ENCODE results near the gene ORC5.
A peak's percentile ranks its signal among the peaks of the same experiment; 100 is the strongest.
"Not testable (repeated sequence)": the region's sequence is repeated elsewhere in the genome, so short reads cannot be mapped to it uniquely, and the experiment has no call there.

ORC5 gene

DNA sequence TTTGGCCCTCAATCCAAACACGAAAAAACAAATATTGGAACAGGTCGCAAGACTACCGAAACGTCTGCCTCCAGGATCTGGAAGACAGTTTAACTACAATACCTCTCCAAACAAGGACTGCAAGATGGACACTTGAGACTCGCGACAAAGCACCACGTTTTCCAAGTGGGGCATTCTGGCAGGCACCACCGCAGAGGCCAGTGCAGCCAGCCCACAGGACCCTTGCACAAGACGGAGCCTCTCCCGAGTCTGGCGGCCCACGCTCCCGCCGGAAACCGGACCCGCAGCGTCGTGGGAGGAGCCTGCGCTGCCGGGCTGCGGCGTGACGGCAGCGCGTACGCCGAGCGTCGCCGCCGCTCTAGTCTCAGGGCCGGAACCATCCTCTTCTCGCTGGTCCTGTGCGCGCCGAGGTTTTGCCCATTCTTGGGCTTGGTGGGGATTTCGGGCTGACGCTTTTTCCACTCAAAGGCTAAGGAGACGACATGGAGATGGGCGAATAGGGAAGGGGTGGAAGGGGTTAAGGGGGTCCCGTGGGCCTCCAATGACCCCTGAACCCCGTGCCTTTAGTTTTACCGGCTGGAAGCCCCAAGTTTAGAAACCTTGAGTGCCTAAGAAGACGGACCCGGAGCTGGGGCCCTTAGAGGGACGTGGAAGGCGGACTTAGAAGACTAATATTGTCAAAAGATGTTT, at the start of gene ORC5:
TSS of gene ORC5 (minus strand) at position 283 of the 690 bp plus-strand sequence. CDS start at position 174, 109 bp downstream.
- Mint-ChIP-seq H3K4me1 (ENCODE audit: low read depth) (peaks cover 40% of the 10 kb centered on the region), H3K36me3 (peaks cover 10% of the 10 kb centered on the region), H3K4me3 (peak within 1 kb of the TSS; percentile 98), H3K27me3 (peaks cover 11% of the 10 kb centered on the region), H3K27ac (peak within 1 kb of the TSS; percentile 94), H3K9me3 (ENCODE audit: low read depth) (no peaks in the 10 kb centered on the region)

DNA sequence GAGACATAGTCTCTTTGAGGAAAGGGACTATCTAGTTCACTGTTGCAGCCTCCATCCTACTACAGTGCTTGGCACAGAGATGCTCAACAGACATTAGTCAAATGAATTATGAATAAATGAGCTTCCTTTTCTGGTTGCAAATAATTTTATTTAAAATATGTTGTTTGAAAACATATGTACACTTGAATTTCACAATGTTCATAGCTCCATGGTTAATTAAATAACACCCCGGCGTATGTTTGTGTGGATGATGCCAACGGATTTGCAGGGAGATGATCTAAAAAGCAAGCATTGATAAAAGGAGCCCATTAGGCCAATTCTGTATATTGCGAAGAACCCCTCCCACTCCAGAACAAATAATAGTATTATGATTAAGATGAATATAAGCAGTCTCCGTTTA, 47.8 kb upstream of the ORC5 start:
- H3K27me3 Mint-ChIP-seq: peaks cover 2% of the 10 kb centered on the region
- no peaks in the 10 kb centered on the region for H3K4me1 Mint-ChIP-seq (ENCODE audit: low read depth)
- H3K4me3 Mint-ChIP-seq: no peak overlapping the region
- H3K9me3 Mint-ChIP-seq (ENCODE audit: low read depth): no peaks in the 10 kb centered on the region
- no peak overlapping the region for H3K27ac Mint-ChIP-seq
- H3K36me3 Mint-ChIP-seq: no peaks in the 10 kb centered on the region

DNA sequence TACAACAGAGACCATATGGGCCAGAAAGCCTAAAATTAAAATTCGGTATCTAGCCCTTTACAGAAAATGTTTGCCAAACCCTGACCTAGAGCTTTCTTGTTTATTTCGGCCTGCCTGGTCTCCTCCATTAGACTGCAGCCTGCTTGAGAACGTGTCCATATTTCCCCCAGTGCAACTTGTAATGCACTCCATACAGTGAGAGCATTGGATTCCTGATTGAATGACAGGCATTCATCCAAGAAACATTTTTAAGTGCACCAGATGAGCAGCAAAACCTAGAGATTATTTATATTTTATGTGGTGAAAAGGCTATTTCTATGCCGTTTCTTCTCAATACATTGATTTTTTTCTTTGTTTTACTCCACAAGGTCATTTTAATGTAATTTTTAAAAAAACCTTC, 47.4 kb upstream of the ORC5 start:
- peaks cover 4% of the 10 kb centered on the region for H3K27me3 Mint-ChIP-seq
- H3K9me3 Mint-ChIP-seq (ENCODE audit: low read depth): no peaks in the 10 kb centered on the region
- no peaks in the 10 kb centered on the region for H3K36me3 Mint-ChIP-seq
- H3K4me3 Mint-ChIP-seq: no peak overlapping the region
- no peak overlapping the region for H3K27ac Mint-ChIP-seq
- no peaks in the 10 kb centered on the region for H3K4me1 Mint-ChIP-seq (ENCODE audit: low read depth)

DNA sequence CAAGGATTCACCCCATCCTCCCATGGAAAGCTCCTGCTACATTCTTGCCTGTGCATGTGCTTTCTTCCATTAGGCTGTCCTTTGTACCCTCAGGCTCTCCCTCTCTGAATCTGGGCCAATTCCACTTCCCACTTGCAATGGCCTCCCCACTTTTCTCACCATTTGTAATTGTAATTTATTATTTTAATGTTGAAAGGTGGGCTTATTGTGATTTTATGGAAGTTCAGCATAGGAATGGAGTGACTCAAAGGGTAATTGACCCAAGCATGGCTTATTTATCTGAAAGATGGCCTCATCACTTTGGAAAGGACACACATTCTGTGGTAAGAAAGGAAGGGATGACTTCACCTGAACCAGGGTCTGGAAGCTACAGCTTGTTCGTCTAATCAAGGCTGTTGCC, 46.9 kb upstream of the ORC5 start:
- Mint-ChIP-seq H3K9me3 (ENCODE audit: low read depth) (no peaks in the 10 kb centered on the region), H3K27me3 (peaks cover 6% of the 10 kb centered on the region), H3K4me1 (ENCODE audit: low read depth) (no peaks in the 10 kb centered on the region), H3K4me3 (no peak overlapping the region), H3K27ac (no peak overlapping the region), H3K36me3 (no peaks in the 10 kb centered on the region)

DNA sequence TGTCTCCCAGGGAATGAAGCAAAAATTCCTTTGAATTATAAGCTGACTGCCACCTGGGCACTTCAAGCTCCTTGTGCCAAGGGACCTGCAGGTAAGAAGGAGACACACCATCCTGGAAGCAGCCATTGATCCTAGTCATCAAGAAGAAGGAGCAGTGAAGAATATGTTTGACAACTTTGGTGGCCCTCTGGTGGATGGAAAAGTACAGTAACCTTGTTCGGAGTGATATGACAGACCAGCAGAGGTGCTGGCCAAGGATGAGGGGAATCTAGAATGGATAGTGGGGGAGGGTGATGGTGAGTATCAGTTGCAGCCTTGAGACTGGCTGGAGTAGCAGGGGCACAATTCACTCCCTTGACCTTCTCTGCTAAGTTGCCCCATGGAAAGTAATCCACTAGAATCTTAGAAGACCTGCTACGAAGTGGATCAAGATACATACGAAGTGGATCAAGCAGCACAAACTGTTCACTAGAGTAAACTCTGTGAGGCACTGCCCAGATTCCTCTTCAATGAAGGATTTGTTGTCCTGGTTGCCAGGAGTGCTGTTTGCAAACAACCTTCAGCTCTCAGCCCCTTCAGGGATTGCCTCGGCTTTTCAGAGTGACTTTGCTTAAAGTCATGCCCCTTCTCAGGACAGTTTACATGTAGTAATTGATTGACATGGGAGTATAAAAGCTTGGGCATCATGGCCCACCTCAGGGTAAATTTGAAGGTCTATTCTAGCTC, 44.8 kb upstream of the ORC5 start:
- H3K36me3 Mint-ChIP-seq: no peaks in the 10 kb centered on the region
- H3K4me1 Mint-ChIP-seq (ENCODE audit: low read depth): no peaks in the 10 kb centered on the region
- H3K4me3 Mint-ChIP-seq: no peak overlapping the region
- no peak overlapping the region for H3K27ac Mint-ChIP-seq
- no peaks in the 10 kb centered on the region for H3K9me3 Mint-ChIP-seq (ENCODE audit: low read depth)
- peaks cover 11% of the 10 kb centered on the region for H3K27me3 Mint-ChIP-seq

DNA sequence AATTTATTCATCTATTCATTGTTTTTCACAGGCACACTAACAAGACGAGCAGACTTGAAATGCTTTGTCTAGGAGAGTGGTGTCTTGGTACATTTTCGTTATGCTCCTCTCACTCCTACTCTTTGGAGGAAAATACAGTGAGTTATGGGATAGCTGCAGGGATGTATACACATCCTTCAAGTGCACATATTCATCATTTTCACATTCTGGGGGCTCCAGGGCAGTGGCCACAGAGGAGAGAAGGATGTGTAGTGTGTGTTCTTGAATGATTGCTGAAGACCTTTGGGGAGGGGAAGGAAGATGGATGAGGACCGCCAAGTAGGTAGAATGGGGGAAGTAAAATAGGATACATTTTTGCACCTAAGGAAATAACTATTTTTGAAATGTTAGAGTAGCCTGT, 34.8 kb upstream of the ORC5 start:
- Mint-ChIP-seq H3K27ac (no peak overlapping the region), H3K4me3 (no peak overlapping the region), H3K36me3 (no peaks in the 10 kb centered on the region)

DNA sequence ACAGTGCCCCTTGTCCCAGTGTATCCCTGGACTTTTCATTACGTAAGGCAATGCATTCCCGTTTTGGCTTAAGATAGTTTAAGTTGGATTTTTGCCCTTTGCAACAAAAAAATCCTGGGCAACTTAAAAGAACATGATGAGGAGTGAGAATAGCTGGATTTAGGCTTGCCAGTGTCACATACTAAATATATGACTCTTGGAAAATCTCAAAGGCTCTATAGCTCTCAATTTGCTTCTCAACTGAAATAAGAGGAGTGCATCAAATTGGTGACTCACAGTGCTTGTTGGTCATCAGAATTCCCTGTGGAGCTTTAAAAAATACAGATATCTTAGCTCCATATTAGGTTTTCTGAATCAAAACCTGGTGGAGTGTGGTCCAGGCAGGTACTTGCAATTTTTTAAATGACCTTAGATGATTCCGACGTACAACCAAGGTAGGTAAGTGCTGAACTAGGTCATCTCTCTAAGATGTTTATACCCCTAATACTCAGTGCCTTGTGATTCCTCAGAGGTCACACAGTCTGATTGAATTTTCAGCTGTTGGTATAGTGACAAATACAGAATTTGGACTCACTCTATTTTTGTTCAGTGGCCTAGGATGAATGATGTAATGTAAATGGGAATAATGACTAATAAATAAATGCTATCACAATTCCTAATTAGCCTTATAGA, 33.9 kb upstream of the ORC5 start:
- Mint-ChIP-seq H3K4me3 (no peak overlapping the region), H3K27me3 (peaks cover 27% of the 10 kb centered on the region), H3K36me3 (no peaks in the 10 kb centered on the region), H3K27ac (no peak overlapping the region), H3K4me1 (ENCODE audit: low read depth) (no peaks in the 10 kb centered on the region), H3K9me3 (ENCODE audit: low read depth) (no peaks in the 10 kb centered on the region)

More for the DNA sequence above, 34.8 kb upstream of the ORC5 start:
- Mint-ChIP-seq H3K27me3 (peaks cover 28% of the 10 kb centered on the region), H3K4me1 (ENCODE audit: low read depth) (no peaks in the 10 kb centered on the region), H3K9me3 (ENCODE audit: low read depth) (no peaks in the 10 kb centered on the region)

DNA sequence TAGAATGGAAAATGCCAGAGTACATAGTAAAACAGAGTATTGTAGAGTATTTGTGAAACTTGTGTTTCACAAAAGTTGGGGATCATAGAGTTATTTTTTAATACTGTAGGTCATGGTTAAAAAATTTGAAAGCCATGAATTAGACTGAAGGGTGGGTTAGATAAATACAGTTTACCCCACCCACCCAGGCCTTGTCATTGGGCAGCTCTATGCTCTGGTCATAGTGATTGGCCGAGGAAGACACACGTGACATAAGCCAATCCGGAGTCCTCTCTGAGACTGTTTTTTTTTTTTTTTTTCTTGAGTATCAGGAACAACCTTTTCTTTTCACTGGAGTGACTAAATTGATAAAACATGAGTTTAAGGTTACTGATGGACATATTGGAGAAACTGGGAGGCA, 33.3 kb upstream of the ORC5 start:
- peaks cover 29% of the 10 kb centered on the region for H3K27me3 Mint-ChIP-seq

DNA sequence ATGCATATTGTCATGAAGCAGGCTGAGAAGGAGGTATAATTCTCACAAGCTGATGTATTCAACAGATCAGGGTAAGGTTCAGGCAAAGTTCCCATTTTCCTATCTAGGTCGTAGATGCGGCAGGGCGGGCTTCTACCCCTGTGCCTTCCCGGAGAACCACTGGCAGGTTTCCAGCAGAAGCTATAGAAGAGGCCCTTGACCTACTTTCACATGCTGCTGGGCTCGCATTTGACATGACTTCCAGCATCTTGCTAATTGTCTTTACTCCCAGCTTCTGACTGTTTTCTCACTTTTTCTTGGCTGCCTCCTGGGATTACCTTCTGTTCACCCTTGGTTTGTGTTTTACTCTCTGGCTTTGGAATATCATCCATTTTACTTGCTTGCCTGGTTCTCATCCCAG, 32.6 kb upstream of the ORC5 start:
- Mint-ChIP-seq H3K27ac (no peak overlapping the region), H3K4me1 (ENCODE audit: low read depth) (no peaks in the 10 kb centered on the region), H3K27me3 (peaks cover 25% of the 10 kb centered on the region), H3K4me3 (no peak overlapping the region), H3K36me3 (no peaks in the 10 kb centered on the region), H3K9me3 (ENCODE audit: low read depth) (no peaks in the 10 kb centered on the region)

More for the DNA sequence above, 33.3 kb upstream of the ORC5 start:
- H3K27ac Mint-ChIP-seq: no peak overlapping the region
- no peak overlapping the region for H3K4me3 Mint-ChIP-seq
- H3K9me3 Mint-ChIP-seq (ENCODE audit: low read depth): no peaks in the 10 kb centered on the region
- H3K36me3 Mint-ChIP-seq: no peaks in the 10 kb centered on the region
- no peaks in the 10 kb centered on the region for H3K4me1 Mint-ChIP-seq (ENCODE audit: low read depth)

DNA sequence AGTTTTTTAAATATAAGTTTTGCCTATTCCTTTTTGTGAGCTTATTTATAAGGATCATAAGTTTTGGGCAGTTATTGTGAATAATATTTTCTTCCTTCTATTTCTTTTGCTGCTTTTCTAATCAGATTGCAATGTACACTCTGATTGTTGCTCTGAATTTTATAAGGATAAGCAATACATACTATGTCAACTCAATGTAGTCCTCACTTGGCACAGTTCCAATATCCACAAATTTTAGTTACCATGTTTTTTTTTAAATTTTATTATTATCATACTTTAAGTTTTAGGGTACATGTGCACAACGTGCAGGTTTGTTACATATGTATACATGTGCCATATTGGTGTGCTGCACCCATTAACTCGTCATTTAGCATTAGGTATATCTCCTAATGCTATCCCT, 27.2 kb upstream of the ORC5 start:
- H3K4me1 Mint-ChIP-seq (ENCODE audit: low read depth); H3K4me3 Mint-ChIP-seq; H3K9me3 Mint-ChIP-seq (ENCODE audit: low read depth): not testable (repeated sequence)

DNA sequence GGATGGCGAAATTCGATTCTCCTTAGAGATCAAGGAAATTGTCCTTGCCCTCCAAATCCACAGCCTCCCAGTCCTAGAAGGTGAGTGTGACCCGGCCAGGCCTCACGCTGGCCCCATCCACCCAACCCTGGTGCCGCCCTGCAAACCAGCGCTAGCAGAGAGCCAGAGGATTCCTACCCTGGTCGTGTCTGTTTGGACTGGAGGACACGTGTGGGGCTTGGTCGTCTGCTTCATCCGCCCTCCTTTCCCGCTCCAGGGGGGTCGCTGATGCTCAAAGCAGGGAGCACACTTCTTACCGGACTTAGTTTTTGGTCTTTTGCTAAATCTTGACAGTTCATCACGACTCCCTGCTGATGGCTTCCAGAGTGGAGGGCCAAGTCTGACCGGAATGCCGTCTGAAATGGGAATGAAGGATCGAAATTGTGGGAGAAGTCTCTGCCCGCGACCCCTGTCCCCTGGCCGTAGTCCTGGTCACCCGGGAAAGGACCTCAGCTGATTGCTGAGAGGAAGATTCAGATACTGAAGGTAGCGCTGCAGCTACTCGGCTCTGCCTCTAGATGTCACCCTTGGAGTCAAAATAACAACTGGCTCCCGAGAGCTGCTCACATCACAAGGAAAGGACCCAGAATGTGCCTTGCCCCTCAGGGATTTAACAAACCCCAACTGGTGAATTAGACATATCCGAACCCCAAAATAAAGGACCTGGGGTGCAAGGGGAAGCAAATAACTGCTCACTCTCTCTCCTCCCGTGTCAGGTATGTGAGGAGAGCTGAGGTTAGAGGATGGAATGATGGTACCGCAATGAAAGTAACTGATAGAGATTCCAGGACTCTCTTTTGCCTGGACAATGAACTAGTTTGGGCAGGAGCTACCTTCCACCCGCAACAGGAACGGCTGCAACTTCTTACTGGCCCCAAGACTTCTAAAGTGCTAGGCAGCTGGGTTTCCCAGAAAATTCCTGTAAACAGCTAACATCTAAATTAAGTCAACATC, 23.5 kb upstream of the ORC5 start:
- Mint-ChIP-seq H3K27me3 (peaks cover 6% of the 10 kb centered on the region), H3K4me3 (no peak overlapping the region), H3K9me3 (ENCODE audit: low read depth) (no peaks in the 10 kb centered on the region), H3K36me3 (no peaks in the 10 kb centered on the region), H3K4me1 (ENCODE audit: low read depth) (no peaks in the 10 kb centered on the region), H3K27ac (no peak overlapping the region)

More for the DNA sequence above, 27.2 kb upstream of the ORC5 start:
- peaks cover 12% of the 10 kb centered on the region for H3K27me3 Mint-ChIP-seq
- not testable (repeated sequence) for H3K27ac Mint-ChIP-seq, H3K36me3 Mint-ChIP-seq

DNA sequence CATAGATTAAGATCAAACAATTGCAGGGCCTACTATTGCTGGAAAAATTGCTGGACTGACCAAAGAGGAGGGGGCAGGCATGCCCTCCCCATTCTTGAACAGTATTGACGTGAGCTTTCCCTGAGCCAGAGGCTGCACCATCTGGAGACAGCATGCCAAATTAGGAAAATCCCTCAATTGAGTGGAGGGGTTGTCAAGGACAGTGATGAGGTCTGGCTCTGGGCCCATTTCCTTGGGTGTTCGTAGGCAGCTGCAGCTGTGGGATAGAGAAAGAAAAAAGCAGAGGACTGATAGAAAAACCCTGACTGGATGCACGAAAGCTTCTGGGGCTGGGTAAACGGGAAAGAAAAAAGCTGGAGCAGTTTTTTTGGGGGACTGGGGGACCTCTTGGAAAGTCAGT, 22.8 kb upstream of the ORC5 start:
- no peaks in the 10 kb centered on the region for H3K4me1 Mint-ChIP-seq (ENCODE audit: low read depth)
- H3K27ac Mint-ChIP-seq: no peak overlapping the region
- no peak overlapping the region for H3K4me3 Mint-ChIP-seq
- H3K9me3 Mint-ChIP-seq (ENCODE audit: low read depth): no peaks in the 10 kb centered on the region
- H3K36me3 Mint-ChIP-seq: no peaks in the 10 kb centered on the region
- peaks cover 6% of the 10 kb centered on the region for H3K27me3 Mint-ChIP-seq

DNA sequence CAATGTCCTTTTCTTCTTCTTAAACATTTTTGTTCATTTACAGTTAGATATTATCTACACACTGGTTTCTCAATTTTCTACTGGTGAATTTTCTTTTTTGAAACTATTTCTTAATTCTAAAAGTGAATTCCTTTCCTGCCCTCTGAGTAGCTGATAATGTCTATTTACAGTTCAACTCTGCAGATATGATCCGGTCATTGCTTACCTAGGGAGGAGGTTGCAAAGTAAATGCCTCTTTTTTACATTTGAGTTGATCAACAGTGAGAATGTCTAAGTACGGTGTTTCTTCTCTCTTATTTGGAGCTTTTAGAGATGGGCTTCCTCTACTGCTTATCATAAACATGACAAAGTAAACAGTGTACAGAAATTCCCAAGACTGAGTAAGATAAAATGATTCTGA, 20.6 kb upstream of the ORC5 start:
- H3K4me3 Mint-ChIP-seq: no peak overlapping the region
- peaks cover 9% of the 10 kb centered on the region for H3K27me3 Mint-ChIP-seq
- no peak overlapping the region for H3K27ac Mint-ChIP-seq
- H3K4me1 Mint-ChIP-seq (ENCODE audit: low read depth): no peaks in the 10 kb centered on the region
- H3K36me3 Mint-ChIP-seq: no peaks in the 10 kb centered on the region
- no peaks in the 10 kb centered on the region for H3K9me3 Mint-ChIP-seq (ENCODE audit: low read depth)

DNA sequence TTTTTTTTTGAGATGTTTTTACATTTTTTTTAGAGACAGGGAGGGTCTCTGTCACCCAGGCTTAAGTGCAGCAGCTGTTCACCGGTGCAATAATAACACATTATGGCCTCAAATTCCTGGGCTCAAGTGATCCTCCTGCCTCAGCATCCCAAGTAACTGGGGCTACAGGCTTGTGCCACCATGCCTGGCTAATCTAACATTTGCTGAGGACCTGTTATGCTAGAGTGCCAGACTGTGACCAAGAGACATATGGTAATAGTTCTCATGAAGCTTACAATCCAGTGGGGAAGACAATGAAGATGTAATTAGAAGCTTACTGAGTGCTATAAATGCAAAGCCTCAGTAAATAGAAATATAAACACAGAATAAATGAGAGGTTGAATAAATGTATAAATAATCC, 17.6 kb upstream of the ORC5 start:
- Mint-ChIP-seq H3K27me3 (peaks cover 10% of the 10 kb centered on the region), H3K4me1 (ENCODE audit: low read depth) (no peaks in the 10 kb centered on the region), H3K27ac (no peak overlapping the region), H3K9me3 (ENCODE audit: low read depth) (peaks cover 14% of the 10 kb centered on the region), H3K4me3 (no peak overlapping the region), H3K36me3 (peaks cover 2% of the 10 kb centered on the region)

Measured in activated naive CD8-positive, alpha-beta T cell (primary cell).